HG02571 (cell line): ENCODE data around the gene CAMK2G.
"Not testable (repeated sequence)": the region's sequence is repeated elsewhere in the genome, so short reads cannot be mapped to it uniquely, and the experiment has no call there.

Experiments
- ATAC-seq: cut with Tn5 transposase; IDR thresholded peaks from one replicate; pipeline ENCODE4 v1.9.1; 2021; ENCODE audit warnings: mild to moderate bottlenecking, moderate library complexity; ENCODE audit not compliant: unreplicated experiment

Gene CAMK2G

DNA sequence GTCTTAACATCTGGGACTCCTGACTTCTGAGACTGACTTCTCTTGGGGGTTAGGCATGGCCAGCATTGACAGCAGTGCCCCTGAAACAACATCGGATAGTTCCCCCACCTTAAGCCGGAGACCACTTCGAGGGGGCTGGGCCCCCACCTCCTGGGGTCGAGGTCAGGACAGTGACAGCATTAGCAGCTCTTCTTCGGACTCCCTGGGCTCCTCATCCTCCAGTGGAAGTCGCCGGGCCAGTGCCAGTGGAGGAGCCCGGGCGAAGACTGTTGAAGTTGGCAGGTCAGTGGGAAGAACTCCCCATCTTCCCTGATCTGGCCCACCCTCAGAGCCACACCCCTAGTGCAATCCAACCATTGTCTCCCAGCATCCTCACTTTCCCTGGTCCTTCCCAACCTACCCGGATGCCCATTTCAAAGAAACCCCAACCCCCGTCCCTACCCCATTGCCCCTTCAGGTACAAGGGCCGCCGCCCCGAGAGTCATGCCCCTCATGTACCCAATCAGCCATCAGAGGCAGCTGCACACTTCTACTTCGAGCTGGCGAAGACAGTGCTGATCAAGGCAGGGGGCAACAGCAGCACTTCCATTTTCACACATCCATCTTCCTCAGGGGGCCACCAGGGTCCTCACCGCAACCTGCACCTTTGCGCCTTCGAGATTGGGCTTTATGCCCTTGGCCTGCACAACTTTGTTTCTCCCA lies 76.9 kb downstream of the CAMK2G start:
- ATAC-seq = no peak

DNA sequence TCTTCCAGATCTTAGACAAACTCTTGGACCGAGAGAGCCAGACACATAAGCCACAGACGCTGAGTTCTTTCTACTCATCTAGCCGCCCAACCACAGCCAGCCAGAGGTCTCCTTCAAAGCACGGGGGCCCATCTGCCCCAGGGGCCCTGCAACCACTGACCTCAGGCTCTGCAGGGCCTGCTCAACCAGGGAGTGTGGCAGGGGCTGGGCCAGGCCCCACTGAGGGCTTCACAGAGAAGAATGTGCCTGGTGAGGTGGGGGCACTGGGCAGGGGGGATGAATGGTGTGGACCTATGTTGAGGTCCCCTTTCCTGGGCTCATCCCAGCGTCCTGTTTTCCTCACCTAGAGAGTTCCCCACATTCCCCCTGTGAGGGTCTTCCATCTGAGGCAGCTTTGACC lies 77.6 kb downstream of the CAMK2G start:
- no peak for ATAC-seq

DNA sequence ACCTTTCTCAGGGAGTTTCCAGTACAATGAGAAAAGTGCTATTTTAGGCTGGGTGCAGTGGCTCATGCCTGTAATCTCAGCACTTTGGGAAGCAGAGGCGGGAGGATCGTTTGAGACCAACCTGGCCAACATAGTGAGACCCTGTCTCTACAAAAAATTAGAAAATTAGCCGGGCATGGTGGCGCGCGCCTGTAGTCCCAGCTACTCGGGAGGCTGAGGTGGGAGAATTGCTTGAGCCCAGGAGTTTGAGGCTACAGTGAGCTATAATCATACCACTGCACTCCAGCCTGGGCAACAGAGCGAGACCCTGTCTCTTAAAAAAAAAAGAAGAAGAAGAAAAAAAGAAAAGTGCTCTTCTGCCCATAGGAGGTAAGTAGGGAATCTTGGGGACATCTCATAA lies 78.3 kb downstream of the CAMK2G start:
- not testable (repeated sequence) for ATAC-seq

DNA sequence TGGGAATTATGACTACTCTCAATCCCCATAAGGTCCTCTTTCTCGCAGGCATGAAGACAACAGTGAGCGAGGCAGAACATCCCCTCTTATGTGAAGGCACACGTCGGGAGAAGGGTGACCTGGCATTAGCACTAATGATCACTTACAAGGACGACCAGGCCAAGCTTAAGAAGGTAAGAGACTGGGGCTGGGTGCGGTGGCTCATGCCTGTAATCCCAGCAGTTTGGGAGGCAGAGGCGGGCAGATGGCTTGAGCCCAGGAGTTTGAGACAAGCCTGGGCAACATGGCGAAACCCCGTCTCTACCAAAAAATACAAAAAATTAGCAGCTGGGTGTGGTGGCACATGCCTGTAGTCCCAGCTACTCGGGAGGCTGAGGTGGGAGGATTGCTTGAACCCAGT lies 78.9 kb downstream of the CAMK2G start:
- not testable (repeated sequence) for ATAC-seq

DNA sequence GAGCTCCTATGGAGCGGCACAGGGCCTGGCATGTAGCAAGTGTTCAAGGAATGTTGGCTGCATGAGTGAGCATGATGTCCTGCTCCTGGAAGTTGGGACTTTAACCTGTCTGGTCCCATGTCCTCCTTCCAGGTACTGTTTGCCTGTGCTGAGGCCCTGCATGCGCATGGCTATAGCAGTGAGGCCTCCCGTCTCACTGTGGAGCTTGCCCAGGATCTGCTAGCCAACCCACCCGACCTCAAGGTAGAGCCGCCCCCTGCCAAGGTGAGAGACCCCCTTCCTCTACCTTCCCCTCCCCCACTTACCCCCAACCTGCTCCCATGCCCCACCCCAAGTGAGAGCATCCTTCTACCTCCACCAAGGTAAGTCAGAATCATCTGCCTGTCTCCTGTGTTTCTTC lies 80.9 kb downstream of the CAMK2G start:
- ATAC-seq = no peak

DNA sequence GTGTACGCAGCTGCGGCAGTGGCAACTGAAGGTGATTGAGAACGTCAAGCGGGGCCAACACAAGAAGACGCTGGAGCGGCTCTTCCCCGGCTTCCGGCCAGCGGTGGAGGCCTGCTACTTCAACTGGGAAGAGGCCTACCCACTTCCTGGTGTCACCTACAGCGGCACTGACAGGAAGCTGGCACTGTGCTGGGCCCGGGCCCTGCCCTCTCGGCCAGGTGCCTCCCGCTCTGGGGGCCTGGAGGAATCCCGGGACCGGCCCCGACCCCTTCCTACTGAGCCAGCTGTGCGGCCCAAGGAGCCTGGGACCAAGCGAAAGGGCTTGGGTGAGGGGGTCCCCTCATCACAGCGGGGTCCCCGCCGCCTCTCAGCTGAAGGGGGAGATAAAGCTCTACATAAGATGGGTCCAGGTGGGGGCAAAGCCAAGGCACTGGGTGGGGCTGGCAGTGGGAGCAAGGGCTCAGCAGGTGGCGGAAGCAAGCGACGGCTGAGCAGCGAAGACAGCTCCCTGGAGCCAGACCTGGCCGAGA lies 82.4 kb downstream of the CAMK2G start:
- ATAC-seq = no peak

DNA sequence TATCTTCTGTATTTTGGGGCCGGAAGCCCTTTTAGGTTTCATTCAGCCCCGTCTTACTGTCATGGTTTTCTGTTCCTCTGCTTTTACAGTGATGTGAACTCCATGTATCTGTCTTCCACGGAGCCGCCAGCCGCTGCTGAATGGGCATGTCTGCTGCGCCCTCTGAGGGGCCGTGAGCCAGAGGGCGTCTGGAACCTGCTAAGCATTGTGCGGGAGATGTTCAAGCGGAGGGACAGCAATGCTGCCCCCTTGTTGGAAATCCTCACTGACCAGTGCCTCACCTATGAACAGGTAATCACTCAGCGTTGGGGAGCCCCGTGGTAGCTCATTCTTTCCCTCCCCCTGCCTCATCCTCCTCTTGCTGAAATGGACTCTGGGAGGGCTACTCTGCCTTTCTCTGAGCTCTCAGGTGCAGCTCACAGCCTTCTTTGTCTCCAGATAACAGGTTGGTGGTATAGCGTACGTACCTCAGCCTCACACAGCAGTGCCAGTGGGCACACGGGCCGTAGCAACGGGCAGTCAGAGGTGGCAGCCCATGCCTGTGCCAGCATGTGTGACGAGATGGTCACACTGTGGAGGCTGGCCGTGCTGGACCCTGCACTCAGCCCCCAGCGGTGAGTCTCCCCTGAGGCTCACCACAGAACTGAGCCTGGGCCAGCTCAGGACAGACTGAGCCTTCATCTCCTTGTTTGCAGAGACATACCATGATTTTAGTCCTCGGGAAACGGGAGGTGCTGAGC lies 83.3 kb downstream of the CAMK2G start:
- ATAC-seq = no peak

DNA sequence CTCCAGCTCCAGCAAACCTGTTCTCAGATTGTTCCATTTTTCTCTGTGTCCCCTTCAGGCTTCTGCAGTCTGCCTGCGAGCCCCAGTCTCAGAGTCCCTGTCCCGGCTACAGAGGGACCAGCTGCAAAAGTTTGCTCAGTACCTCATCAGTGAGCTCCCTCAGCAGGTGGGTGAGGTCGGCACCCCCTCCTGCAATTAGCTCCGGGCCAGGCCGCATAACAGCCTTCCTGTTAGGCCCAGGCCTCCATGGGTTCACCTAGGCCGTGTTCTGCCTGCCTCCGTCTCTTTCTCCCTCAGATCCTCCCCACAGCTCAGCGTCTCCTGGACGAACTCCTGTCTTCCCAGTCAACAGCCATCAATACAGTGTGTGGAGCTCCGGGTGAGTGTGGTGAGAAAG lies 84.7 kb downstream of the CAMK2G start:
- ATAC-seq = no peak

DNA sequence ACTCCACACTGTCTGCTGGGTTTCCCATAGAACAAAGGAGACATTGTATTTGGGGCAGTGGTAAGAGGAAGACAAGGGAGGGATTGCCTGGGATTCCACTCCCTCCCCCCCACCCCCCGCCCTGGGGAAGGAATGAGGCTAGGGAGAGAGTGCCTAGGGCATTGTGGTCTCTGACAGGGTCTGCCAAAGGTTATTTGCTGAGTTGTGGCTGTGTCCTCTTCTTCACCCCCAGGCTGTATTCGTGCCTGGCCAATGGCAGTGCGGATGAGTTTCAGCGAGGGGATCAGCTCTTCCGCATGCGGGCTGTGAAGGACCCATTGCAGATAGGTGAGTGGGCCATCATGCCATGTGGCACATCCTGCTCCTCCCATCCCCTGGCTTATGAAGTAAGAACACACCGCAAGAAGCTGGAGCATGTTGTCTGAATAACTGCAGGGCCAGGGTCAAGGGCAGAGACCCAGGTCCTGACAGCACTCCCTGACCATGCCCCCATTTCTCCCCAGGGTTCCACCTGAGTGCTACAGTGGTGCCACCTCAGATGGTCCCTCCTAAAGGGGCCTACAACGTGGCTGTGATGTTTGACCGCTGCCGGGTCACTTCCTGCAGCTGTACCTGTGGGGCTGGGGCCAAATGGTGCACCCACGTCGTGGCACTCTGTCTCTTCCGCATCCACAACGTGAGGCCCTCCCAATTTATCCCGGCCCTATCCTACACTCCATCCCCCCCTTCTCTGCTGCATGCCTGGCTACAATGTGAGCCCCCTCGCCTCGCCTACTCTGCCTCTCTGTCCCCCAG lies 85.3 kb downstream of the CAMK2G start:
- no peak for ATAC-seq

DNA sequence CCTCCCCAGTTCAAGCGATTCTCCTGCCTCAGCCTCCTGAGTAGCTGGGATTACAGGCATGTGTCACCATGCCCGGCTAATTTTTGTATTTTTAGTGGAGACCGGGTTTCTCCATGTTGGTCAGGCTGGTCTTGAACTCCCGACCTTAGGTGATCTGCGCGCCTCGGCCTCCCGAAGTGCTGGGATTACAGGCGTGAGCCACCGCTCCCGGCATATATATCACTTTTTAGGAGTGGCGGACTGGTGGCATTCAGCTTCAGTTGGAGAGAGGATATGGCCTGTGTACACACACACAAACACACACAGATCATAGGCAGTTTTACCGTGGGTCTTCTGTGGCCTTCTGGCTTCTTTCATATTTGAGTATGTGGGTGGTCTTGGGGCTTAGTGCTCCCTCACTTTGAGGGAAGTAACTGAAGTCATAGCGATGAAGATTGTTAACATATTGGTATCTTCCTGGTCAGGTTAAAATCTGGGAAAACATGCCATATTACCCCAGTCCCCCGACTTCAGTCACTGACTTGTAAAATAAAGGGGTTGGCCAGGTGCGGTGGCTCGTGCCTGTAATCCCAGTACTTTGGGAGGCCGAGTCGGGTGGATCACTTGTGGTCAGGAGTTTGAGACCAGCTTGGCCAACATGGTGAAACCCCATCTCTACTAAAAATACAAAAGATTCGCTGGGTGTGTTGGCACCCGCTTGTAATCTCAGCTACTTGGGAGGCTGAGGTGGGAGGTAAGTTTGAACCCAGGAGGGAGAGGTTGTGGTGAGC lies 87.1 kb downstream of the CAMK2G start:
- ATAC-seq = not testable (repeated sequence)

DNA sequence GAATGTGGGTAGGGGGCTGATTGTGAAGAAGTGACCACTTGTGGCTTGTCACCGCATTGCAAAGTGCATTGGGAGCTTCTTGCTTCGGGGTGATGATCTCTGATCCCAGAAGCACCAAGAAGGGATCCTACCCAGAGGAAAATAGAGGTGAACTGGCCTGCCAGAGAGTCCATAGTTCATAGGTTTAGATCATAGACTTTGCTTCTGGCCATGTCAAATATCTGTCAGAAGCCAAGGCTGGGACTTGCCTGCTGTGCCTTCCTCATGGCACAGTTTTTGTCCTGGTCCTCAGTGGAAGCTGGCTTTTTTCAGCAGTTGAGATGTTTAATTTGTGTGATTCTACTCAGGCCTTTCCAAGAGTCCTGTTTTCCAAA lies 87.9 kb downstream of the CAMK2G start:
- no peak for ATAC-seq

DNA sequence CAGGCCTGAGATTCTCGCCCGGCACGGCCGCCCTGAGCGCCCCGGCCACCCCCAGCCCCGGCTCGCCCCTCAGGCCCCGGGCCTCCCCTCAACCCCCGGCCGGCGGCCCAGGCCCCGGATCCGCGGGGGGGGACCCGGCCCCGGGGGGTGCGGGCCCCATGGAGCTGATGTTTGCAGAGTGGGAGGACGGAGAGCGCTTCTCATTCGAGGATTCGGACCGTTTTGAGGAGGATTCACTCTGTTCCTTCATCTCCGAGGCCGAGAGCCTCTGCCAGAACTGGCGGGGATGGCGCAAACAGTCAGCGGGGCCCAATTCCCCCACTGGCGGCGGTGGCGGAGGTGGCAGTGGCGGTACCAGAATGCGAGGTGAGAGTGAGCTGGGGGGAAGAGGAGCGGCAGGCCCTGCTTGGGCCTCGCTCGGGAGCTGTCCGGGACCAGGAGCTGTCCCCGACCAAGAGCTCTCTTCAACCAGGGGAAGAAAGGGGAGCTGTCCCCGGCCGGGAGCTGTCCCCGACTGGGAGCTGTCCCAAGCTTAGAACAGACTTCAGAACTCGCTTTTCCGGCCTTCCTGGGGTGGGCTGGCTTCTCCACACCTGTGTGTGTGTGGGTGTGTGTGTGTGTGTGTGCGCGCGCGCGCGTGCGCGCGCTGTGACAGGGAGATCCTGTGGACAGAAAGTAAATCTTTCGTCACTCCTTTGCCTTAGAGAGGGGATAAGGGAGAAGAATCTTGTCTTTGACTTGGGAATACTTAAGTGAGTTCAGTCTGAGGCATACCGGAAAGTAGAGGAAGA lies 88.4 kb downstream of the CAMK2G start:
- ATAC-seq = peak; percentile 17

DNA sequence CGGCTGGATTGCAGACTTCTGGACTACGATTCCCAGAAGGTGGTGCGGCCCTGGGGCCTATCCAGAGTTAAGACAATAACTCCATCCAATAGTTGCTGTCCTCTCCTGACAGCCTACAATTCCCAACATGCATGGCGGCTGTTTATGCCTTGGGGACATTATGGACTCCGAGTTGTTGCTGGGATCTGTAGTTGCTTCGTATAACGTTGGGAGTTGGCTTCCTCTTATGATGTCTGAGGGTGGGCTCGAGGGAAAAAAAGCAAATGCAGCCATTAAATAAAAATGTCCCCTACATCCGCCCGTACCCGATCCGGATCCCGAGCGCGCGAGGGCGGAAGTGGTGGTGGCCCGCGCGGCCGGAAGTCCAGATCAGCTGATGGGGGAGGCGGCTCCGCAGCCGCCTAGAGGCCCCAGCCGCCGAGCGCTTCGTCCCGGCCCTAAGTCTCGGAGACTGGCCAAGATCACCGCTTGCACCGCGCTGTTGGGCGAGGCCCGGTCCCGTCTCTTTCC lies 89.1 kb downstream of the CAMK2G start, which contains the start of gene ZSWIM8:
ZSWIM8 (plus strand) TSS at position 396 of the 510 bp plus-strand sequence. CDS start 273 bp downstream, outside the sequence.
- ATAC-seq = peak; percentile 73

DNA sequence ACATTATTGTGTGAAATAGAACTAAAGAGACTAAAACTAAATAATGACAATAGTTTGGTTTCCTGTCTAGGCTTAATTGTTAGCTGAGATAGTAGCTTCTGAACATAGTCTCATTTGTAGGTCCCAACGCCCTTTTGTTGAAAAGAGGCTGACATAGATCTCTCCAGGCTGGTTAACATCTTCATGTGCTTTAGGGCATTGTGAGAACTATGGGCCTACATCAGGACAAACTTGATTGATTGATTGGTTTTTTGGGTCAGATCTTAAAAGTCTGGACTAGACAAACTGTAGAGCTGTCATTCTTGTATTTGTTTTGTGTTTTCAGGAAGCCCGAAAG lies 91.6 kb downstream of the CAMK2G start:
- no peak for ATAC-seq

DNA sequence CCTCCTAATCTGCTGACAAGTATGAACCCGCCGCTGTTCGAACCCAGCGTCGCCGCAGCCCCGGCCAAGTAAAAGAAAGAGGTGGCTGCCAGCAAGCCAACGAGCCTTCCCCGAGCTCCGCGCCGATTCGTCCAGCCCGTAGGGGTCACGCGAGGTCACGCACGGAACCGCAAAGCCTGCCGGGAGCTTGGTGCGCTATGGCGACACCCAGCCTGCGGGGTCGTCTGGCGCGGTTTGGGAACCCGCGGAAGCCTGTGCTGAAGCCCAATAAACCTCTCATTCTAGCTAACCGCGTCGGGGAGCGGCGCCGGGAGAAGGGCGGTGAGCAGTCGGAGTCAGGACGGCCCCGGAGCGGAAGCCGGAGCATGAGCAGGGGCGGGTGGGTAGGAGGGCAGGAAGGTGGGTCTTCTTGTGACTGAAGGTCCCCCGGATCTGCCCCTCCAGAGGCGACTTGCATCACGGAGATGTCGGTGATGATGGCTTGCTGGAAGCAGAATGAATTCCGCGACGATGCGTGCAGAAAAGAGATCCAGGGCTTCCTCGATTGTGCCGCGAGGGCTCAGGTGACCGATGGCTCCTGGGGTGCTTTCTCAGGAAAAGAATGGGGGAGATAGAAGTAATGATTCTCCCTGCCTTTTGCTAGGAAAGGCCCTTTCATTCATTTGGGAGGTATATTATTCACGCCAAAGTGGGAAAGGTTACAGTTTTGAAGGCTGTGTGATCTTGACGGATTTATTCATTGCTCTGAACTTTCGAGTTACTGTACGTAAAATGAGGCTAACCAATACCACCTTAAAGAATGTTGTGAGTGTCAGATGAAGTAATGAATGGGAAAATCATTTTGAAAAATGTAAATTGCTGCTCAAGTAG lies 92.2 kb downstream of the CAMK2G start, which contains the start of gene CHCHD1:
CHCHD1 (plus strand) TSS at position 170 of the 870 bp plus-strand sequence; CDS start at position 198, 28 bp downstream.
- peak; percentile 50 for ATAC-seq

DNA sequence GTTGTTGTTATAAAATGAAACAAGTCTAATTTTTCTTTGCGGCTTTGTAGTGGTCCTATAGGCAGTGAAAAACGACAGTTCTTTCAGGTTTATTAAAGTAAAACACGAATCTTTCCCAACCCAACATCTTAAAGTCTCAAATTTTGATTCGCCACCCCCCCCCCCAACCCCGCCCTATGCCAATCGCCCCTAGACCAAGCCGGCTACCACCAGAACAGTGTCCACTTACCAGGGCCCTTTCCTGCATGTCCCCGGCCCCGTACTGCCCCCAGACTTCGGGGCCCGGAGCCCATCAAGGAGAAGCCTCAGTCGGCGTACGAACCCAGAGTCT lies 92.8 kb downstream of the CAMK2G start:
- peak; percentile 9 for ATAC-seq

DNA sequence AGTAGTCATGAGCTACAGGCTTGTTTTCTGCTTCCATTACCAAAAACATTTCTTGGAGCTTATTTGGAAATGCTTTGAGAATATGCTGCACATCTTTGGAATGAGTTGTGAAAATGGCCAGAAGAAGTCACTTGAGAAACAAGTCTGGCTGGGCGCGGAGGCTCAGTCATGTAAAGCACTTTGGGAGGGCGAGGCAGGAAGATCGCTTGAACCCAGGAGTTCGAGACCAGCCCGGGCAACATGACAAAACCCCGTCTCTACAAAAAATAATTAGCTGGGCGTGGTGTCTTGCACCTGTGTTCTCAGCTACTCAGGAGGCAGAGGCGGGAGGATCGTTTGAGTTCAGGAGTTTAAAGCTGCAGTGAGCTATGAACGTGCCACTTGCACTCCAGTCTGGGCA lies 93.4 kb downstream of the CAMK2G start:
- no peak for ATAC-seq

DNA sequence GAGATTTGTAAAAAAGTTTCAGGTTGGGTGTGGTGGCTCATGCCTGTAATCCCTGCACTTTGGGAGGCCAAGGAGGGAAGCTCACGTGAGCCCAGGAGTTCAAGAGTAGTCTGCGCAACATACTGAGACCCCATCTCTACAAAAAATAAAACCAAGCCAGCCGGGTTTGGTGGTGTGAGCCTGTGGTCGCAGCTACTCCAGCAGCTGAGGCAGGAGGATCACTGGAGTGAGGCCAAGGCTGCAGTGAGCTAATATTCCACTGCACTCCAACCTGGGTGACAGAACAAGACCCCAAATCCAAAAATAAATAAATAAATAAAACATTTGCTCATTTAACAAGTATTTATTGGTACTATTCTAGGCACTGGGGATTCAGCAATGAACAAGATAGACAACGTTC lies 94.1 kb downstream of the CAMK2G start:
- ATAC-seq = no peak
